ENCODE results near the gene KPNB1. TPM values are rescaled to one million over a fixed set of nuclear protein-coding genes. Genes with fewer than 3 reads are reported as not detected.

Gene KPNB1
- total and polyA plus RNA-seq, 5 experiments from 2014 or later = 22.8 to 252 (median 32.2) TPM

- ATAC-seq = peak; percentile 93
- H3K4me1 Mint-ChIP-seq = peaks cover 20 to 66% (median 30%) of the 10 kb centered on the region in 4 donors
- H3K9me3 Mint-ChIP-seq = no peaks in the 10 kb centered on the region
- peak within 1 kb of the TSS in 9 of 10 donors; percentile 24 to 95 (median 85) for H3K27ac Mint-ChIP-seq
- peak within 1 kb of the TSS; percentile 78 to 98 (median 90) for H3K4me3 Mint-ChIP-seq
- no peaks in the 10 kb centered on the region for H3K36me3 Mint-ChIP-seq
- DNase-seq = peak; percentile 69 to 92 (median 80)
- peaks cover 4 to 20% (median 5%) of the 10 kb centered on the region in 5 donors for H3K27me3 Mint-ChIP-seq
- POLR2A ChIA-PET = interaction anchor here (0.5 to 1.3 kb wide), 7 partner anchors 28 to 162 kb away, joined by 3 to 5 read pairs (median 3); partner anchors contain the start of genes SP2 and TBKBP1
These were observed 83.4 kb downstream of the KPNB1 start, which contains the start of gene TBX21 for GRCh38 chr17:47733047-47733673. TBX21 (plus strand) TSS chr17:47733236; CDS start chr17:47733455, 219 bp downstream.

DNA sequence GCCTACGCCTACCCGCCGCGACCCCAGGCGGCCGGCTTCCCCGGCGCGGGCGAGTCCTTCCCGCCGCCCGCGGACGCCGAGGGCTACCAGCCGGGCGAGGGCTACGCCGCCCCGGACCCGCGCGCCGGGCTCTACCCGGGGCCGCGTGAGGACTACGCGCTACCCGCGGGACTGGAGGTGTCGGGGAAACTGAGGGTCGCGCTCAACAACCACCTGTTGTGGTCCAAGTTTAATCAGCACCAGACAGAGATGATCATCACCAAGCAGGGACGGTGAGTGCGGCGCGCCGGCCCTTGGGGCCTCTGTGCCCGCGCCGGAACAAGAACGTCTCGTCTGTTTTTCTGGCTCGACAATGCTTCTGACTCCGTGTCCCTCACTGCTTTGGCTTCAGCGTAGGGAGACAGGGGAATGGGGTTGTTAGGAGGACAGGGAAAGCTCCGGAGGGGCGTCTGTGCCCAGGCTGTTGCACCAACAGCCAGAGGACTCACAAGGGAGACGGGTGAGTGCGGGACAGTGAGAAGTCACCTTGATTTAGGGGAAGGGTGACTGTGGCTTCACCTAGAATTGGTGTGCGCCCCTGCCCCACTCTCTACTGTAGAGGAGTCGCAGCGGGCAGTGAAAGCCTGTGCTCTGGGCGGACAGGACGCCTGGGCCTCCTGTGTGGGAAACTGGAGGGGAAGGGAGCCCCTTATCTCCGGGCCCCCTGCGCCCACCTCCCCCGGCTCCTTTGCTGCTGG, 84.1 kb downstream of the KPNB1 start:
- peaks cover 17 to 62% (median 30%) of the 10 kb centered on the region in 4 donors for H3K4me1 Mint-ChIP-seq
- no peaks in the 10 kb centered on the region for H3K36me3 Mint-ChIP-seq
- peak overlapping the region; percentile 78 to 98 (median 90) for H3K4me3 Mint-ChIP-seq
- peak overlapping the region in 8 of 10 donors; percentile 12 to 95 (median 82) for H3K27ac Mint-ChIP-seq
- no peaks in the 10 kb centered on the region for H3K9me3 Mint-ChIP-seq
- POLR2A ChIA-PET = interaction anchor here (0.5 to 1.3 kb wide), 2 partner anchors 92 to 162 kb away, joined by 3 to 5 read pairs; partner anchors contain the start of gene SP2
- H3K27me3 Mint-ChIP-seq = peaks cover 2 to 13% (median 5%) of the 10 kb centered on the region in 5 donors
- peak in 2 of 10 donors; percentile 12 to 47 for DNase-seq
- ATAC-seq = peak; percentile 7 to 26

DNA sequence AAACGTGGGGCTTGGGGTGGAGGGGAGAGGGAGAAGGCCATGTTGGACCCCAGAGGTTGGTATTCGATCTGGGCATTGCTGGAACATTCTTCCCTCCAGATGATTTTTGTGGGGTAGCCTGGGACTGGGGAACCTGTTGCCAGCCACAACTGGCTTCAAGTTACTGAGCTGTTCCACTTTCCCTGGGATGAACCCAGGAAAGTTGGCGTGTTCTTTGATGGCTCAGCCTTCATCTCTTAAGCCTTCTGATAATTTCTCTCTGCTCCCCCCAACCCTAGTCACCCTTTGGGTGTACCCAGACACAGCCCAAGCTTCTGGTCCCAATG, 85.4 kb downstream of the KPNB1 start:
- ATAC-seq (no peak), DNase-seq (no peak)
- Mint-ChIP-seq H3K4me3 (peak overlapping the region; percentile 45 to 98 (median 78)), H3K27ac (peak overlapping the region in 5 of 10 donors; percentile 48 to 93 (median 79)), H3K27me3 (peaks cover 2 to 11% (median 7%) of the 10 kb centered on the region in 5 donors), H3K36me3 (no peaks in the 10 kb centered on the region), H3K4me1 (peaks cover 17 to 58% (median 30%) of the 10 kb centered on the region in 4 donors), H3K9me3 (no peaks in the 10 kb centered on the region)
- POLR2A ChIA-PET = interaction anchor here (0.6 to 1.4 kb wide), 3 partner anchors 36 to 84 kb away, joined by 3 to 6 read pairs (median 3); no protein-coding TSS in a partner anchor

Other genes starting within 250 kb of the KPNB1 start
- gene NPEPPS, start 118.8 kb upstream of the KPNB1 start, total RNA-seq = 100 to 1,000 TPM; 101 to 110 TPM
- gene NPEPPS, start 118.8 kb upstream of the KPNB1 start, polyA plus RNA-seq = 10 to 100 TPM; 34.8 to 38.2 (median 35.0) TPM
- gene TBKBP1, start 44.2 kb downstream of the KPNB1 start, total RNA-seq = 1 to 10 TPM; 1.4 to 3.1 TPM
- under 1 TPM in 2 of 3 donors, not detected in 1; 0.07 to 0.59 TPM for gene TBKBP1, start 44.2 kb downstream of the KPNB1 start, polyA plus RNA-seq
- 1 to 10 TPM; 1.6 to 2.1 TPM for gene TBX21, start 83.3 kb downstream of the KPNB1 start, total RNA-seq
- 10 to 100 TPM in 1 of 3 donors, 1 to 10 TPM in 1, under 1 TPM in 1; 0.42 to 27.4 (median 1.3) TPM for gene TBX21, start 83.3 kb downstream of the KPNB1 start, polyA plus RNA-seq
- 10 to 100 TPM; 38.8 to 48.1 TPM for gene OSBPL7, start 171.9 kb downstream of the KPNB1 start, total RNA-seq
- gene OSBPL7, start 171.9 kb downstream of the KPNB1 start, polyA plus RNA-seq = 1 to 10 TPM; 3.6 to 6.8 (median 4.4) TPM
- gene MRPL10, start 181.6 kb downstream of the KPNB1 start, total RNA-seq = 10 to 100 TPM; 38.2 to 41.8 TPM
- 10 to 100 TPM; 38.3 to 68.5 (median 38.3) TPM for gene MRPL10, start 181.6 kb downstream of the KPNB1 start, polyA plus RNA-seq
- gene LRRC46, start 181.8 kb downstream of the KPNB1 start, total RNA-seq = under 1 TPM; 0.29 to 0.85 TPM
- gene LRRC46, start 181.8 kb downstream of the KPNB1 start, polyA plus RNA-seq = under 1 TPM; 0.43 to 0.56 (median 0.48) TPM
- 10 to 100 TPM; 41.4 to 46.0 TPM for gene SCRN2, start 191.4 kb downstream of the KPNB1 start, total RNA-seq
- 10 to 100 TPM; 19.3 to 37.9 (median 21.6) TPM for gene SCRN2, start 191.4 kb downstream of the KPNB1 start, polyA plus RNA-seq
- gene SP6, start 201.2 kb downstream of the KPNB1 start, total RNA-seq = under 1 TPM; 0.16 to 0.33 TPM
- gene SP6, start 201.2 kb downstream of the KPNB1 start, polyA plus RNA-seq = under 1 TPM in 1 of 3 donors, not detected in 2; 0.13 TPM
- 10 to 100 TPM; 31.6 to 31.7 TPM for gene SP2, start 246.3 kb downstream of the KPNB1 start, total RNA-seq
- 10 to 100 TPM in 1 of 3 donors, 1 to 10 TPM in 2; 4.5 to 13.0 (median 9.6) TPM for gene SP2, start 246.3 kb downstream of the KPNB1 start, polyA plus RNA-seq

All from naive thymus-derived CD8-positive, alpha-beta T cell (primary cell).